ENCODE data around the gene PITPNM3. TPM values are rescaled to one million over a fixed set of nuclear protein-coding genes. Genes with fewer than 3 reads are reported as not detected.

PITPNM3 gene
- total and polyA plus RNA-seq, 2 of the 8 experiments (the other 6 are each of a cell fraction or from before 2014, with no cell fraction given), result 1.7 to 3.1 TPM

DNA sequence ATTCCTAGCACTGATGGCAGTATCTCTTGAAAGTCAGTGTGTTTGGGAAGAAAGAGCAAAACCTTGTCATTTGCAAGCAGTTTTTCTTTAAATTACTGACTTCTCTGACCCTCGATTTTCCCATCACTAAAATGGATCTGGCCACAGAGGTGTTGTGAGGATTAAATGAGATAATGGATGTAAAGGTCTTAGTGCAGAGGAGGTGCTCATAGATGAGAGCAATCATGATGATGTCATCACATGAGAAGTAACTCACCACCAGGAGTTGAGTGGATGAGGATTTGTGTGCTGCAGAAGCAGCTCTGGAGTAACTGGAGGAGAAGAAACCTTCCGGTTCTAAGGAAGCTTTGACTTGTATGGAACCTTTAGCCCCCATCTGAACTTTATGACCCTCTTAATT lies 30.6 kb downstream of the PITPNM3 start (continued):
- no peak for TF ChIP-seq EGR1 (IDR thresholded peaks at IDR 0.05; ENCODE audit: borderline replicate concordance, low read depth, low read length)
- TF ChIP-seq, protein P1, sequence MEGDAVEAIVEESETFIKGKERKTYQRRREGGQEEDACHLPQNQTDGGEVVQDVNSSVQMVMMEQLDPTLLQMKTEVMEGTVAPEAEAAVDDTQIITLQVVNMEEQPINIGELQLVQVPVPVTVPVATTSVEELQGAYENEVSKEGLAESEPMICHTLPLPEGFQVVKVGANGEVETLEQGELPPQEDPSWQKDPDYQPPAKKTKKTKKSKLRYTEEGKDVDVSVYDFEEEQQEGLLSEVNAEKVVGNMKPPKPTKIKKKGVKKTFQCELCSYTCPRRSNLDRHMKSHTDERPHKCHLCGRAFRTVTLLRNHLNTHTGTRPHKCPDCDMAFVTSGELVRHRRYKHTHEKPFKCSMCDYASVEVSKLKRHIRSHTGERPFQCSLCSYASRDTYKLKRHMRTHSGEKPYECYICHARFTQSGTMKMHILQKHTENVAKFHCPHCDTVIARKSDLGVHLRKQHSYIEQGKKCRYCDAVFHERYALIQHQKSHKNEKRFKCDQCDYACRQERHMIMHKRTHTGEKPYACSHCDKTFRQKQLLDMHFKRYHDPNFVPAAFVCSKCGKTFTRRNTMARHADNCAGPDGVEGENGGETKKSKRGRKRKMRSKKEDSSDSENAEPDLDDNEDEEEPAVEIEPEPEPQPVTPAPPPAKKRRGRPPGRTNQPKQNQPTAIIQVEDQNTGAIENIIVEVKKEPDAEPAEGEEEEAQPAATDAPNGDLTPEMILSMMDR (IDR thresholded peaks at IDR 0.05; ENCODE audit: control extremely low read depth in 1 of 3, insufficient read depth in 1 of 3, low read depth in 1 of 3, low read length in 3 of 3), result no peak
- no peak for TF ChIP-seq POLR2A (IDR thresholded peaks at IDR 0.05; ENCODE audit: control extremely low read depth in 1 of 2, low read depth in 2 of 2, low read length in 2 of 2)
